NCI-H2196 treated with DMSO at 0.1 percent for 48 hours (cell line): ENCODE measurements around the gene SRGAP3.

Experiments used
- DNase-seq: peaks from one replicate; lab custom pipeline; 2025; ENCODE audit not compliant: unreplicated experiment; lab: John Stamatoyannopoulos, UW

SRGAP3 gene

DNA sequence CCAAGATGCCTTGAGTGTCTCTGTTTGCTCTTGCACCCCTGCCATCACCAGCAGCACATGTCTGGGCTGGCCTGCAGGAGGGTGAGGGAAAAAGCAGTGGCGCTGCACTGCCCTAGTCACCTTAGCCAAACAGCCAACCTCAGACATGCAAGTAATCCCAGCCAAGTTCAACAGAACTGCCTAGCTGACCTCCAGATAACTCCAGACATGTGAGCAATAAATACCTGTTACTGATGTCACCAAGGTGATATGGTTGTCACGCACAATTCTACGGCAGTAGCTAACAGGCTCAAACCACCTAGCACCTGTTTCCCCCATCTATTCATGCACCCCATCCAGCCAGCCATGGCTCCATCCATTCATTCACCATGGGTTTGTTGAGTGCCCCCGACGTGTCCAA lies 99.9 kb downstream of the SRGAP3 start:
- DNase-seq = no peak

DNA sequence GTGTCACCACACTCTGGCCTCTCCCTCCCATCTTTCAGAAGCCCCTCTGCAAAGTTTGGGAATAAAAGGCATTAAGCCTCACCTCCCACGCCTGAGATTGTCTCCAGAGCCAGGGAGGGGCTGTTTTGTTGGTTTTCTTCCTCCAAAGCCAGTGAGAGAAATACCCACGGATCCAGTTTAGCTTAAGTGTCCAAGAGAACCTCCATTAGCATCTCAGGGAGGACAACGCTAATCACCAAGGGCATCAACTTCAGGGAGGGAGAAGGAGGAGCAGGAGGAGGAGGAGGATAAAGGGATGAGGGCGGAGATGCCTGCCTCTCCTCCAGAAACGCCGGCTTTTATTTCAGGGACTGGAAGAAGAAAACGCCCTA lies 101.6 kb downstream of the SRGAP3 start:
- DNase-seq = no peak

DNA sequence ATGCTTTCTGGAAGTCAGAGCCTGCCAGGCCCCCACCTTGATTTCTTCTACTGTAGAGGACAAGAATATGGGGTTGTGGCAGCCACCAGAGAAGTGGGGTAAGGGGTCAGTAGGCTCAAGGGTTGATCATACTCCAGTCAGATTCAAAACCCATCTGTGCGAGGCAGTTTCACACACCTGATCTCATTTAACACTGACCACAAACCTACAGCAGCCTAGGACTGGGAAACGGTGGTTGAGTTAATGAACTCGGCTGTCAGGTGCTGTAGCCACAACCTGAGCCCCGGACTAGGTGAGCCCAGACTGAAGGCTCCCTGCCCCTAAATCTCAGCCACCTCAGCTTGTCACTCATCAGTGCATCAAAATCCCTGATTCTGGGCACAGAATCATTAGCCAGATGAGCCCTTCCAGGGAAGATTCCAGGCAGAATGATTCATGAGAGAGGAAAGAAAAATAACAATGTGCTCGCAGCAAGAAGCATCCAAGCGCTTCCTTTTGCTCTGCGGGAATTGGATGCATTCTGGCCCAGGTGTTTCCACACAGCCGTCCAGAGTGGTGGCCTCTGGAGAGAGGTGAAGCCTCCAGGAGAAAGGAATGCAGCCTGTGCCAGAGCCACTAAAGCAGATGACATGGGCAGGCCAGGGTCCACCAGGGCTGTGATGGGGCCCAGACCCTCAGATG lies 102.1 kb downstream of the SRGAP3 start:
- no peak for DNase-seq

DNA sequence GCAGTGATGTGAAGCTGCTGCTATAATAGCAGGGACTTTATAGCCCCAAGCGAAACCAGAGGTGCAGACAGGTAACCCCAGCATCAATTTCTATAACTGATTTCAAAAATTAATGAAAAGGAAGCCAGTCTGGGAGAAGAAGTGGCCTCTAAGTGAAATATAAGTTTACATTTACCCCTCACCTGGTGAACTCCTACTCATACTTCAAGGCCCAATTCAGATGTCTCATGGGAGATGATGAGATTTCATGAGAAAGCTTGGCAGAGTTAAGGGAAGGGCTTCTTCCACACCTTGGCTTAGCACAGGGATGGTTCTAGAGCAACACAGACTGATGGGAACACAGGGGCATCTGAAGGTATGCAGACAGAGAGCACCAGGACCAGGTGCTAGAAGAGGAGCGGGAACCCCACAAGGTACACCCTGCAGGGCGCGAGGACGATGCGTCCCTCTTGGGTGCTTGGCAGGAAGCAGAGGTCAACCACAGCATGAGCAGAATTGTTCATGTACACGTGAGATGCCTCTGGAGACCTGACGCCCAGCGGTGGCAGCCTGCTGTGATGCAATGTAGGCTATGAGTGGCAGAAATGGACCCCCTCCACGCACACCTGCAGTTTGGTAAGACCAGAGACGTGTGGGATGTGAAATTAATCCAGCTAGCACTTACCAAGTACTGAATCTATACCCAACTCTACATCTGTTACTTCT lies 102.9 kb downstream of the SRGAP3 start:
- no peak for DNase-seq

DNA sequence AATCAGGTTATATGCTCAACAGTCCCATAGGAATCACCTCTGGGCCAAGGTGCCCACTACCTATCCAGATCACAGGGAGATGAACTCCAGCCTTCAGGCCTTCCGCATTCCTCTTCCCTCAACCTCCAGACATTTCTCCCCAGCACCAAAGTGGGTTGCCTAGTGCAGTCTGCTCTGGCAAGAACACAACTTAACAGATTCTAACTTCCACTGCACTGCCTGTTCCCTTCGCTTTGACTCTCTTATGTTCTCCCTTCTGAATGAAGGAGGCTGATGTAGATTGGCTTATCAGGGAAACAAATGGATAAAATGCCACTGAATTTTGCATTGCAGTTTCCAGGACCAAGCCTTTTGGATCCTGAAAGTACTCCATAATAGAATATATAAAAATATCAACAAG lies 106.3 kb downstream of the SRGAP3 start:
- DNase-seq = no peak

DNA sequence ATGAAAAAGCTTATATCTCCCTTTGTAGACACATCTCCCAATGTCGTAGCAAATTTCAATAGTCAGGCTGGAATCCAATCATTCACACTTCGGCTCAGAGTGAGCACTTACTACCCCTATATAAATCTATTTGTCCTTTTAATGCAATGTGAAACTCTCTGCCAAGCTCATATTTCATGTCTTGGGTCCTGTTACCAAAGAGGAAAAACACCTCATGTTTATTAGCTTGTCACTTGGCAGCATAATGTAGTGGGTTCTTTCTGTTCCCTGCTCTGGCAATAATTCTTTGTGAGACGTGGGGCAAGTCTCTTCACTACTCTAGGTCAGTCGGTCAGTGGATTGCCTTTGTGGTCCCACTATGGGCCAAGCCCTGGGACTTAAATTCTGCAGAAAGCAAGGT lies 107.1 kb downstream of the SRGAP3 start:
- DNase-seq = no peak

DNA sequence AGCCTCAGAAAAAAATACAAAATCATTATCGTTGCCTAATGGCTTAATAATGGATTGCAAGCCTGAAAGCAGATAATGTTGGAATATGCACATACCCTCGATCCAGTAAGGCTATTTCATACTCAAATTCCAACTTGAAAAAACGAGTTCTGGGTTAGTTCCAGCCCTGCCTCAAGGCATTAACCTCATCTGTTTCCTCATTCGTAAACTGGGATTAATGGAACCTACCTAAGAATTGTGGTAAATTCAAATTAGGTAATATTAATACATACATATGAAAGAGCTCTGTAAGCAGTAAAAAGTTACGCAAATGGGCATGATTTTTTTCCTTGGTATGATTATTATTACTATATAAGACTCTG lies 107.5 kb downstream of the SRGAP3 start:
- no peak for DNase-seq

DNA sequence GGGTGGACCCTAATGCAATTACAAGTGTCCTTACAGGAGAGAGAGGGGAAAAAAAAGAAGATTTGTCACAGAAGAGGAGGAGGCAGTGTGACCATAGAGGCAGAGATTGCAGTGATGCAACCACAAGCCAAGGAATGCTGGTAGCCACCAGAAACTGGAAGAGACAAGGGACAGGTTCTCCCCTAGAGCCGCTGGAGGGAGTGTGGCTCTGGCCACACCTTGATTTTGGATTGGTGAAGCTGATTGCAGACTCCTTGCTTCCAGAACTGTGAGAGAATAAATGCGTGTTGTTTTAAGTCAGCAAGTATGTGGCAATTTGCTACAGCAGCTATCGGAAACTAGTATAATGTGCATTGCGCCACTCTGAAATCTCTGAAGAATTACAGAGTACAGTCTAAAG lies 110.1 kb downstream of the SRGAP3 start:
- DNase-seq = no peak

DNA sequence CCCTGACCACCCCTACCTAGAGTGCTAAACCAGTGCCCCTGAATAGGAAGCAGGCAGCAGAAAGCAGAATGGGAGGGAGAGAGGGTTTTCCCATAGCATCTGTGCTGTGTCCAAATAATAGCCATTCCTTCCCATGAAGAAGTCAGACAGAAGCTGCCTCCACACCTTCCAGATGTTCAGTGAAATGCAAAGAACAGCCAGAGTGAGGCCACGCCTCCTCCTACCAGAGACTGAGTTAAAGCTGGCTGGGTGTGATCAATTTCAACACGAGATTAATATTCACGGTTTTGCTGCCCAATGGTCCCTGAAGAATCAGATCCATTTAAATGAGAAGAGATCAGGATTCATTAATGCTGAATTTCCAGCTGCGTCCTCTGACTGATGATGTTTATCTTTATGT lies 111.8 kb downstream of the SRGAP3 start:
- DNase-seq = no peak

DNA sequence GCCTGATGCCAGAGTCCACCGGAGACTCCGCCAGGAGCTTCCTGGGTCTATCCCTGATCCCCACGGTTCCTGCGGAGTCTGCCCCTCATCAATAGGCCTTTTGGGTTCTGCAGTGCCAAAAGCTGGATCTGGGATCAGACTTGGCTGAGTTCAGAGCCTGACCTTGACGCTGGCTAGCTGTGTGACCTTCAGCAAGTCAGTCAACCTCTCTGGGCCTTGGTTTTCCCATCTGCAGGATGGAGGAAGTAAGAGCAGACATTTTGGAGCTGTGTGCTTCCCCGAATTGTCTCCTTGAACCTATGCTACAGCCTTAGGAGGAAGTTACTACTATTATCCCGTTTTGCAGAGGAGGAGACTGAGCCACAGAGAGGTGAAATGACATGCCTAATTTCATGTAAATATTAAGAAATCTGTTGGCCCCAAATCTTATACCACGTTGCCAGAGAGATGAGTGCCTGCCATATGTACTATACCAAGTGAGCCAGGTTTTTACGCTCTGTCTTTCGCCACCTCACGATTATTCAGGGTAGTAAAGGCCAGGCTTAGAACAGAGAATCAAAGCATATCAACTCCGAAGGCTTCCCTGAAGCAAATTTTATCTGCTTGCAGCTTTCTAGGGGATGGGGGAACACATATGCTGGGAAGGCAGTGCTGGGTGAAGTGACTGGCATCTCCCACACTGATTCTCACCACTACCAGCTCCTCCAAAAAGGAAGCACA lies 112.5 kb downstream of the SRGAP3 start:
- DNase-seq = no peak

DNA sequence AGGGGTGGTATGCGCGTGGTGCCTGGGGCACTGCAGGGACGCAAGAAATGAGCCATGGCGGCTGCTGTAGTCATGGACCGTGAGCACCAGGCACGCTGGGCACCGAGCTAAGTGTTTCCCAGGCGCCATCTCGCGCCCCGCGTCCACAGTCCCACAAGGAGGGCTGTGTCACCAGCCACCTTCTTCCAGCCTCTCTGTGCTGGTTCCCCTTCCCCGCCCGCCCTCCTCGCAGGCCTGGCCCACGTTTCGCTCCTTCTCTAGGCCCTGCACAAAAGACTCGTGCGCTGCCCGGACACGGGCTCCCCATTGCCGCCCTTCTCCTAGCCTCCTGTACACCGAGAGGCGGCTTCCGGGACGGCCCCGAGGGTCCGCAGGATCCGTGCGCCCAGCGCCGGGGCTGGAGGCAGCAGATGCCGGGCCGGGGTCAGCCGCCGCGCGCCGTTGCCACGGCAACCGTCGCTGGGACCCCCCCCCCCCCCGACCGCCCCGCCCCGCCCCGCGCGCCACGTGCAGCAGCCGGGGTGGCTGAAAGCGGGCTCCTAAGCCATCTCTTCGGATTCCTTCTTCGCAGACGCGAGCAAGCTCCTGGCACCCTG lies 113.4 kb downstream of the SRGAP3 start:
- no peak for DNase-seq

DNA sequence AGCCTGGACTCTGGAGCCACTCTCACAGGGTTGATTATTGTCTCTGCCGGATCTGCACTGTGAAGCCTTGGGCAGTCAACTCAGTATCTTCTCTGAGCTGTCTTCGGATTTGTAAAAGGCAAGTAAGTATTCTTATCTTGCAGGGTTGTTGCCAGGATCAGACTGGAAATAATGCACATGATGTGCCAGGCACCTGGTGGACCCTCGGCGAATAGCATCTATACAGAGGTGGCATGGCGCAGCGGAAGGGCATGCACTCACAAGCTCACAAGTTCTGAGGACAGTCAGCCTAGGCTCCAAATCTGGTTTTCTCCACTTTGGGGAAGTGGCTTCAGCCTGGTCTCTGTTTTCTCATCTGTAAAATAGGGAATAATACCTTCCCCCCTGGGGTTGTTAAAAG lies 113.9 kb downstream of the SRGAP3 start:
- no peak for DNase-seq

DNA sequence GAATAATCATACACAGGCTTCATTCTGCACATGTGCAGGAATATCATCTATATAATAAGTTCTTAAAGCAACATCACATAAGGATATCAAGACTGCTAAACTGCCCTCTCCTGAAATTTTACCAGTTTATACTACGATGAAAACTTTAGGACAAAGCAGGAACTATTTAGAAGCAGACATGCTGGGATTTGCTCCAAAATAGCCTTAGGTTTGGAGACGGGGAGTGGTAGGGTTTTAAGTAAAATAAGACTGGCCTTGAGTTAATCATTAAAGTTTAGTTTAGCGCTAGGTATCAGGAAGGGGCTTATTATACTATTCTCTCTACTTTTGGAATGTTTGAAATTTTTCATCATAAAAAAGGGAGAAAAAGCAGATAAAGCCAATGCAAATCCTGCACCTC lies 115.8 kb downstream of the SRGAP3 start:
- DNase-seq = no peak

DNA sequence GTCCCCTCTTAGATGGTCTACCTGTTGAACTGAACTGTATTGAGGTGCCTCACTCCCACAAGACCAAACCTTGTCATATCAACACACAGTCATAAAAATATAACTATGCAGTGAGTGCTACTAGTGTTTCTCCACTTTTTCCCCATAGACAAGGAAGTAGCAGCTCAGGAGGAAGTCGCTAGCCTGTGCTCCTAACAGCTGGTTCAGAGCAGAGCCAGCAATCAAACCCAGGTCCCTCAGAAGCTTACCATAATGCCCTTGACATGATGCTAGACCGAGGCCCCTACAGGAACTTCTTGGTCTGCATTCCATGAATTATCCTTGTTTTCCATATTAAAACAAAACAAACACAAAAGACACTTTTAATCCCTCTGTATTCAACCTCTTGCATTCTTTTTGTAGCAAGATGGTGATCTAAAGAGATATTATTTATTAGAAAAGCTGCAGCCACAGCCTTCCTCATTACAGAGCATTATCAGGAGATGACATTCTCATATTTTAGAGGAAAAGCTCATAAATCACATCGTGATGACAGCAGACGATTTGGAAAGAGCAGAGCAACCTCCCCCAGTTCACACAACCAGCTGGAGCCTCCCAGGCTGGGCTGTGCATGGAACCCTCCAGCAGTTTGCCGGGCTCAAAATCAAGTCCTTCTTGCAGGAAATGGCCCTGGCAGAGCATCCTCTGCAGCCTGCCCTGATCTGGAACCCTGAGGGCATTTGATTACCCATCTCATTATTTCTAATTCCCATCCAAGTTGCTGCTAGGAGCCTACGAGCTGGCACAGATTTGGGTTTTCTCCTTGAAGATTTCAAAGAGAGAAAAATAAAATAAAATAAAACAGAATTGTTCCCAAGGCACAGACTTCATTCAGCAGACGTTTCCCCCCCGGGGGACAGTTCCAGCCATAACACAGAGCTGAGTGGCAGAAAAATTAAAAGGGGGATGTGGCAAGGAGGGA lies 118.8 kb downstream of the SRGAP3 start:
- no peak for DNase-seq

DNA sequence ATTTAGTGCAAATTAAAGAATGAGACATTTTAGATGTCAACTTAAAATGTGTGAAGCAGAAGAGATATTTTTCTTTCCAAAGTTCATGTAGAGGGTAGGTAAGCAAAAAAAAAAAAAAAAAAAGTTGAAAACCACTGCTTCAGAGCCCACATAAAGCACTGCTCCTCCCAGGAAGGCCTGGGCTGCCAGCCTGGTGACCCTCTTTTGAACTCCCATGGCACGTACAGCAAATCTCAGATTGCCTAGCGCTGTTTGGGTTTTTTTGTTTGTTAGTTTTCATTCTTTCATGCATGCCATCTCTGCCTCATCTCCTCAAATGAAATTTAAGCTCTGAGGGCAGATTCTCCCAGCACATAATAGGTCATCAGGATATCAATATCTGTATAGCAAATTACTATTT lies 120.1 kb downstream of the SRGAP3 start:
- no peak for DNase-seq

DNA sequence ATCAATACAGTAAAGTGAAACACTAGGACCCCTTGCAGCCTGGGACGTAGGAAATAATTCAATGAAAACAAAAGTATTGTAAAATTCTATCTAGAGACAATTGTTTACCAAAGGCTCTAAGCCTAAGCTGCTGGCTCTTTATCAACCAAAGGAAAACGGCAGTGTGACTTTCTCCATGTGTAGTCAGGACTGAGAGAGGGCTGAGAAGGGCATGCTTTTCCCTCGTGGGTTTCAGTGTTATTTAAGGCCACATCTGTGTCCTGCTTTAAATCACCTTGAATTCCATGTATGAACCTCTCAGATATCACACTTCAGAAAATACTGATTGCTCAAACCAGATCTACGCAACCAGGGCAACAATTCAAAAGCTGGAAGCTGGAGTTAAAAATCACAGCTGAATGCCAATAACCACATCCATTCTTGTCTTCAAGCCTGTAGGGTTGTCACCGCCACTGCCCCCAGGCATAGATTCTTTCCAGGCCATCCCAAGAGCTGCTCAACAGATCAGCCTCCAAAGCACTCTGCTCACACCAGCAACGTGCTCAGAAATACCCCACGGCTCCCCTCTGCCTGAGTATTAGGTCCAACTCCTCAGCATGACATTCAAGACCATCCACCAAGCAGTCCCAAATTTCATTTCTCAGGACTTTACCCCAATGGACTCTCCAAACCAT lies 124.0 kb downstream of the SRGAP3 start:
- DNase-seq = no peak

DNA sequence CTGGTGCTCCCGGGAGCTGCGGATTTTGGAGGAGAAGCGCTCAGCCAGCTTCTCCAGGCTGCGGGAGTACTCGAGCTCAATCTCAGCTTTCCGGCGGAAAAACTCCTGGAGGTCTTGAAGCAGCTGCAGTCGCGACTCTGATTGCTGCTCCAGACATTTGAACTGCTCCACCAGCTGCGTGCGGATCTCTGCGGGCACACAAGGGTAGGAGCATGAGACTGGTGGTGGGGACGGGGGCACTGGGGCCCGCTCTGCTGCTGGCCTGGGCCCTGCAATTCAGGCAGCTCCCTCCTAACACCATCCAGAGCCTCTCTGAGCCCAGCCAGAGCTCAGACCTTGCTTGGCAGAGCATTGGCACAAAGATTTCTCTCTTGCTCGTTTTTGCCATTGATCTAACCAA lies 124.7 kb downstream of the SRGAP3 start:
- DNase-seq = no peak

DNA sequence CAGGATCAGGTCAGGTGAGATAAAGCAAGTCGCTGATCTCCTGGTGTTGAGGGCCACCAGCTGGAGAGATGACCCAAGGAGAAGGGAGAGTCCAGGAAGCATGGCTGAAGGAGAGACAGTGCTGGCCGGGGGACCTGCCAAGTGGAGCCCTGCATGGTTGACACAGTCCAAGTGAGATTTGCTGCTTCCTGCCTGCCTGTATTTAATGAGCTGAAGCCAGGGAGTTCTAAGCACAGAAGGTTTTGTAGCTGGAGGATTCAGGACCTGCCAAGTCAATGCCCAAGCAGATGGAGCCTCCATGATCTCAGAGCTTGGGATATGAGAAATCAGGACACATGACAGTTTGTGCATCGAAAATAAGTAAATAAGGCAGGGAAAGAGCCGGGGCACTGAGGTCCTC lies 125.6 kb downstream of the SRGAP3 start:
- DNase-seq = no peak

DNA sequence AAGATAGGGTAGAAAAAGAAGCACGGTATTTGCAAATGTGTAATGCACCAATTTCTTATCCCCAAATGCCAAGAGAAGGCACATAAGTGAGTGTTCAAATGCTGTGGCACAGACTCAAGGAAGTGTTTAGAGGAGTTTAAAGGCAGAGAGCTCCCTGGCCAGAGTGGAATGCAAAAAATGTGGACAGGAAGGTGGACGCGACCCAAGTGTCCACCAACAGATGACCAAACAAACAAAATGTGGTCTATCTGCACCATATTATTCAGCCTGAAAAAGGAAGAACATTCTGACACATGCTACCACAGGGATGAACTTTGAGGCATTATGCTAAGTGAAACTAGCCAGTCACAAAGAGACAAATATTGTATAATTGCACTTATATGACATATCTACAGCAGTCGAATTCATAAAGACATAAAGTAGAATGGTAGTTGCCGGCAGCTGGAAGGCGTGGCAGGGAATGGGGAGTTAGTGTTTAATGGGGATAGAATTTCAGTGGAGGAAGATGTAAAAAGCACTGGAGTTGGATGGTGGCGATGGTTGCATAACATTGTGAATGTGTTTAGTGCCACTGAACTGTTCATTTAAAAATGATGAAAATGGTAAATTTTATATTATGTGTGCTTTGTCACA lies 126.6 kb downstream of the SRGAP3 start:
- DNase-seq = no peak
